Hepatocyte (in vitro differentiated cells): Measurements from ENCODE around the gene PTPRR. TPM values are rescaled to one million over a fixed set of nuclear protein-coding genes. Genes with fewer than 3 reads are reported as not detected.

Experiments used
- DNase-seq: peaks from one replicate; pipeline ENCODE4 v3.0.0-alpha.2; 2016; ENCODE audit warnings: low spot score
- H2AFZ ChIP-seq: fragments of 200-600 bp; sonication (generic); 2 replicates; pipeline ENCODE4 v1.6.0; 2016; ENCODE audit warnings: antibody characterized with exemption, mild to moderate bottlenecking
- H3K27ac ChIP-seq: fragments of 200-600 bp; sonication (generic); 2 replicates; pipeline ENCODE4 v1.5.1; 2016; ENCODE audit warnings: mild to moderate bottlenecking
- H3K27me3 ChIP-seq: fragments of 200-600 bp; sonication (generic); 2 replicates; pipeline ENCODE4 v1.6.1; 2016
- H3K36me3 ChIP-seq: fragments of 200-600 bp; sonication (generic); replicated peaks from 2 replicates; pipeline ENCODE4 v1.5.1; 2016; ENCODE audit warnings: low read depth; ENCODE audit not compliant: insufficient read depth
- H3K4me1 ChIP-seq: fragments of 200-600 bp; sonication (generic); 2 replicates; pipeline ENCODE4 v1.5.1; 2016; ENCODE audit warnings: mild to moderate bottlenecking, moderate library complexity; ENCODE audit not compliant: insufficient read depth
- H3K4me2 ChIP-seq: fragments of 200-600 bp; sonication (generic); 2 replicates; pipeline ENCODE4 v1.6.0; 2016
- H3K4me3 ChIP-seq: fragments of 200-600 bp; sonication (generic); 2 replicates; pipeline ENCODE4 v1.5.1; 2016; ENCODE audit warnings: mild to moderate bottlenecking
- H3K79me2 ChIP-seq: fragments of 200-600 bp; sonication (generic); 2 replicates; pipeline ENCODE4 v1.6.0; 2017; ENCODE audit warnings: mild to moderate bottlenecking
- H3K9me2 ChIP-seq: fragments of 200-600 bp; sonication (generic); replicated peaks from 2 replicates; pipeline ENCODE4 v1.6.0; 2017; ENCODE audit warnings: mild to moderate bottlenecking; ENCODE audit not compliant: insufficient read depth
- H3K9me3 ChIP-seq: fragments of 200-600 bp; sonication (generic); 2 replicates; pipeline ENCODE4 v1.5.1; 2016; ENCODE audit warnings: low read depth, mild to moderate bottlenecking
- H4K20me1 ChIP-seq: fragments of 200-600 bp; sonication (generic); 2 replicates; pipeline ENCODE4 v1.6.0; 2016; ENCODE audit warnings: mild to moderate bottlenecking; ENCODE audit not compliant: insufficient read depth, poor library complexity, severe bottlenecking
- EZH2 ChIP-seq: fragments of 200-600 bp; sonication (generic); IDR thresholded peaks from 2 replicates; pipeline ENCODE4 v1.6.1; 2016; ENCODE audit warnings: antibody characterized with exemption, mild to moderate bottlenecking, borderline replicate concordance
- EZH2phosphoT487 ChIP-seq: fragments of 200-600 bp; sonication (generic); IDR thresholded peaks from one replicate; pipeline ENCODE4 v1.6.1; 2018; ENCODE audit warnings: antibody characterized with exemption, mild to moderate bottlenecking, low read depth, moderate library complexity; ENCODE audit not compliant: unreplicated experiment, severe bottlenecking
- WGBS: methylation state at CpG from one replicate; pipeline ENCODE4 v1.1.6; 2016; ENCODE audit warnings: low lambda C conversion rate; ENCODE audit errors: missing lambda C conversion rate; 5-methylcytosine and 5-hydroxymethylcytosine counted together
- polyA plus RNA-seq: library from polyadenylated mRNA; unstranded; fragments of >200 nt; fragmentation: Nextera tagmentation; extraction: Ambion mirVana; gene quantifications from 2 replicates; pipeline ENCODE4 v1.2.1, GENCODE V29; 2016
- total RNA-seq: library from RNA; depleted of rRNA; stranded (reverse); fragments of >200 nt; gene quantifications from 2 replicates; pipeline ENCODE4 v1.2.3, GENCODE V29; 2014
- TF ChIP-seq, protein P1 (sequence below): fragments of 200-600 bp; sonication (generic); IDR thresholded peaks from 2 replicates; pipeline ENCODE4 v1.5.1; 2016; ENCODE audit warnings: antibody characterized with exemption, mild to moderate bottlenecking; ENCODE audit not compliant: poor library complexity

Gene PTPRR
- total and polyA plus RNA-seq, 2 experiments from 2014 or later, result 1.9 to 4.8 TPM

GRCh38 chr12:70637303-70638085, 283.0 kb downstream of the PTPRR start, which contains the start of gene PTPRB:
PTPRB (minus strand) TSS chr12:70637429; CDS start chr12:70637395, 34 bp downstream.
- Histone ChIP-seq H3K9me2 (no peaks in the 10 kb centered on the region), H3K27ac (no peak within 1 kb of the TSS), H3K4me3 (no peak within 1 kb of the TSS), H4K20me1 (no peaks in the 10 kb centered on the region), H3K79me2 (no peaks in the 10 kb centered on the region), H3K4me1 (no peaks in the 10 kb centered on the region), H3K27me3 (no peaks in the 10 kb centered on the region), H3K36me3 (no peaks in the 10 kb centered on the region), H3K4me2 (no peak within 1 kb of the TSS), H2AFZ (no peak within 1 kb of the TSS), H3K9me3 (no peaks in the 10 kb centered on the region)
- DNase-seq, result no peak
- TF ChIP-seq EZH2phosphoT487 (no peak), EZH2 (no peak)
- TF ChIP-seq, protein P1, sequence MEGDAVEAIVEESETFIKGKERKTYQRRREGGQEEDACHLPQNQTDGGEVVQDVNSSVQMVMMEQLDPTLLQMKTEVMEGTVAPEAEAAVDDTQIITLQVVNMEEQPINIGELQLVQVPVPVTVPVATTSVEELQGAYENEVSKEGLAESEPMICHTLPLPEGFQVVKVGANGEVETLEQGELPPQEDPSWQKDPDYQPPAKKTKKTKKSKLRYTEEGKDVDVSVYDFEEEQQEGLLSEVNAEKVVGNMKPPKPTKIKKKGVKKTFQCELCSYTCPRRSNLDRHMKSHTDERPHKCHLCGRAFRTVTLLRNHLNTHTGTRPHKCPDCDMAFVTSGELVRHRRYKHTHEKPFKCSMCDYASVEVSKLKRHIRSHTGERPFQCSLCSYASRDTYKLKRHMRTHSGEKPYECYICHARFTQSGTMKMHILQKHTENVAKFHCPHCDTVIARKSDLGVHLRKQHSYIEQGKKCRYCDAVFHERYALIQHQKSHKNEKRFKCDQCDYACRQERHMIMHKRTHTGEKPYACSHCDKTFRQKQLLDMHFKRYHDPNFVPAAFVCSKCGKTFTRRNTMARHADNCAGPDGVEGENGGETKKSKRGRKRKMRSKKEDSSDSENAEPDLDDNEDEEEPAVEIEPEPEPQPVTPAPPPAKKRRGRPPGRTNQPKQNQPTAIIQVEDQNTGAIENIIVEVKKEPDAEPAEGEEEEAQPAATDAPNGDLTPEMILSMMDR, result no peak
- 84% methylated on average over 6 of the region's 6 CpGs for WGBS

GRCh38 chr12:70635755-70636154, 284.8 kb downstream of the PTPRR start:
- Histone ChIP-seq H3K4me2 (no peak overlapping the region), H3K36me3 (no peaks in the 10 kb centered on the region), H2AFZ (no peak overlapping the region), H3K27me3 (no peaks in the 10 kb centered on the region), H3K9me3 (no peaks in the 10 kb centered on the region), H3K79me2 (no peaks in the 10 kb centered on the region), H3K4me1 (no peaks in the 10 kb centered on the region), H3K4me3 (no peak overlapping the region), H3K9me2 (no peaks in the 10 kb centered on the region), H4K20me1 (no peaks in the 10 kb centered on the region), H3K27ac (no peak overlapping the region)
- 96% methylated on average over 7 of the region's 7 CpGs for WGBS
- TF ChIP-seq EZH2 (no peak), EZH2phosphoT487 (no peak)
- TF ChIP-seq, protein P1, result no peak
- DNase-seq, result no peak

GRCh38 chr12:70628701-70629480, 291.6 kb downstream of the PTPRR start:
- Histone ChIP-seq H2AFZ (no peak overlapping the region), H3K27me3 (no peaks in the 10 kb centered on the region), H3K79me2 (no peaks in the 10 kb centered on the region), H3K4me2 (no peak overlapping the region), H3K9me2 (no peaks in the 10 kb centered on the region), H3K4me1 (no peaks in the 10 kb centered on the region), H3K36me3 (no peaks in the 10 kb centered on the region), H3K9me3 (no peaks in the 10 kb centered on the region), H3K4me3 (no peak overlapping the region), H4K20me1 (no peaks in the 10 kb centered on the region), H3K27ac (no peak overlapping the region)
- DNase-seq, result no peak
- TF ChIP-seq EZH2, result no peak
- TF ChIP-seq, protein P1, result no peak
- no peak for TF ChIP-seq EZH2phosphoT487
- 95% methylated on average over 3 of the region's 3 CpGs for WGBS
